Ovary (tissue), 3 donors: ENCODE data around the gene SPINT4.

Experiments used
- EP300 ChIP-seq: sonication (generic); formaldehyde crosslinking; IDR thresholded peaks from one replicate; pipeline ENCODE4 v1.6.1; 2017; ENCODE audit warnings: antibody characterized with exemption
- TF ChIP-seq, protein P1 (sequence below), 3 donors: fragments of 450-650 bp in 2 of 3; fragments of 200-600 bp in 1 of 3; IDR thresholded peaks; one replicate each; pipeline versions ENCODE4 v1.5.1 to v1.8.0; 2016 to 2022; ENCODE audit warnings: antibody characterized with exemption in 3 of 3, mild to moderate bottlenecking in 1 of 3
- donor health status: DM: no; HTN: no; CAD: no.

DNA sequence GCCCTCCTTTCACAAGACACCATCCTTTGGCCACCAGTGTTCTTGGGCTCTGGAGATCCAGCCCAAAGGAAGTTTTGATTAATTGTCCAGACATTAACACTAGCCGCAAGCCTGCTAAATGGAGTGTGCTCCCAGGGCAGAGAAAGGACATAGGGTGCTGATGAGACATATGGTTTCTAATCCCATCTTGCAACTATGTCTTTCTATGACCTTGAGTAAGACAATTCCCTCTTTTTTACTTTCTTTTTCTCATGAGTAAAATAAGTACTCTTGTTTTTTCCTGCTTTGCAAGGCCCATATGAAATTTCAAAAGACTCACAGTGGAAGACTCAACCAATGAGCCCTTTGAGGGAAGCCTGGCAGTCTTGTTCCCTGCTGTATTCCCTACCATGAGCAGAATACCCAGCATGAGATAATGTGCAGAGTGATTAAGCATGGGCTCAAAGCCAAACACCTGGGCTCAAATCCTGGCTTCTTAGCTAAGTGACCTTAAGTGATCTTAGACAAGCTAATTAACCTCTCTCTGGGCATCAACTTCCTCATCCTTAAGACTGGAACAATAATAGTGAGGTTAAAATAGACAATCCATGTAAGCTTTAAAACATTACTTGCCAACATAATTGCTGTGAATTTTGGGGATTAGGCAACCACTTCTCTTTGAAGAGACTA lies 17.0 kb upstream of the SPINT4 start, which contains the start of gene WFDC10B:
- TF ChIP-seq, protein P1, sequence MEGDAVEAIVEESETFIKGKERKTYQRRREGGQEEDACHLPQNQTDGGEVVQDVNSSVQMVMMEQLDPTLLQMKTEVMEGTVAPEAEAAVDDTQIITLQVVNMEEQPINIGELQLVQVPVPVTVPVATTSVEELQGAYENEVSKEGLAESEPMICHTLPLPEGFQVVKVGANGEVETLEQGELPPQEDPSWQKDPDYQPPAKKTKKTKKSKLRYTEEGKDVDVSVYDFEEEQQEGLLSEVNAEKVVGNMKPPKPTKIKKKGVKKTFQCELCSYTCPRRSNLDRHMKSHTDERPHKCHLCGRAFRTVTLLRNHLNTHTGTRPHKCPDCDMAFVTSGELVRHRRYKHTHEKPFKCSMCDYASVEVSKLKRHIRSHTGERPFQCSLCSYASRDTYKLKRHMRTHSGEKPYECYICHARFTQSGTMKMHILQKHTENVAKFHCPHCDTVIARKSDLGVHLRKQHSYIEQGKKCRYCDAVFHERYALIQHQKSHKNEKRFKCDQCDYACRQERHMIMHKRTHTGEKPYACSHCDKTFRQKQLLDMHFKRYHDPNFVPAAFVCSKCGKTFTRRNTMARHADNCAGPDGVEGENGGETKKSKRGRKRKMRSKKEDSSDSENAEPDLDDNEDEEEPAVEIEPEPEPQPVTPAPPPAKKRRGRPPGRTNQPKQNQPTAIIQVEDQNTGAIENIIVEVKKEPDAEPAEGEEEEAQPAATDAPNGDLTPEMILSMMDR (IDR thresholded peaks at IDR 0.05): no peak
- TF ChIP-seq EP300: no peak
